ENCODE results near the gene CTXND1. TPM values are rescaled to one million over a fixed set of nuclear protein-coding genes. Genes with fewer than 3 reads are reported as not detected.
A peak's percentile ranks its signal among the peaks of the same experiment; 100 is the strongest.

Gene CTXND1
- total RNA-seq, 6 experiments from 2014 or later, result 2.7 to 10.1 (median 4.5) TPM

- 34% methylated on average over 3 of the region's 3 CpGs for WGBS (ENCODE audit: insufficient coverage, low coverage, low lambda C conversion rate, missing lambda C conversion rate)
- no peak overlapping the region for H3K4me3 ChIP-seq
- peaks cover 0 to 55% (median 18%) of the 10 kb centered on the region in 4 donors for H3K4me1 ChIP-seq
- H3K9me3 ChIP-seq, result no peaks in the 10 kb centered on the region
- H3K27ac ChIP-seq, result peak overlapping the region in 1 of 3 donors; percentile 66
- DNase-seq (no peak), ATAC-seq (no peak)
- H3K36me3 ChIP-seq, result no peaks in the 10 kb centered on the region
- H3K27me3 ChIP-seq, result no peaks in the 10 kb centered on the region
- TF ChIP-seq CTCF (IDR thresholded peaks at IDR 0.05), result no peak
- intact Hi-C loops (cut with DNase I), result no loop called here
Measured at GRCh38 chr15:80151576-80151975, 100.4 kb downstream of the CTXND1 start.

- Histone ChIP-seq H3K4me3 (no peak overlapping the region), H3K27ac (peak overlapping the region in 1 of 3 donors; percentile 66), H3K36me3 (no peaks in the 10 kb centered on the region), H3K4me1 (peaks cover 0 to 51% (median 16%) of the 10 kb centered on the region in 4 donors), H3K27me3 (no peaks in the 10 kb centered on the region), H3K9me3 (no peaks in the 10 kb centered on the region)
- ATAC-seq, result no peak
- peak in 1 of 3 donors; percentile 60 for DNase-seq
- intact Hi-C loops (cut with DNase I), result no loop called here
- 75% methylated on average over 1 of the region's 6 CpGs for WGBS (ENCODE audit: insufficient coverage, low coverage, low lambda C conversion rate, missing lambda C conversion rate)
- TF ChIP-seq CTCF (IDR thresholded peaks at IDR 0.05) (no peak), POLR2A (IDR thresholded peaks at IDR 0.05) (no peak)
Measured at GRCh38 chr15:80151148-80151547, 100.9 kb downstream of the CTXND1 start.

Other genes with a start within 250 kb of the CTXND1 start
- gene ZFAND6, start 192.5 kb downstream of the CTXND1 start, total RNA-seq, result 100 to 1,000 TPM in 1 of 6 experiments, 10 to 100 TPM in 5; 46.1 to 111 (median 48.9) TPM
- gene FAH, start 99.2 kb downstream of the CTXND1 start, total RNA-seq, result 100 to 1,000 TPM; 164 to 250 (median 219) TPM
- 1 to 10 TPM in 1 of 6 experiments, under 1 TPM in 5; 0.12 to 1.3 (median 0.46) TPM for gene ARNT2, start 152.2 kb upstream of the CTXND1 start, total RNA-seq

All from right lobe of liver (tissue), 6 donors.